ENCODE measurements around the gene EVC. TPM values are rescaled to one million over a fixed set of nuclear protein-coding genes. Genes with fewer than 3 reads are reported as not detected.
"Not testable (repeated sequence)": the region's sequence is repeated elsewhere in the genome, so short reads cannot be mapped to it uniquely, and the experiment has no call there.

EVC gene
- total and polyA plus RNA-seq, 3 experiments from 2014 or later = 0.02 to 2.3 (median 1.6) TPM

DNA sequence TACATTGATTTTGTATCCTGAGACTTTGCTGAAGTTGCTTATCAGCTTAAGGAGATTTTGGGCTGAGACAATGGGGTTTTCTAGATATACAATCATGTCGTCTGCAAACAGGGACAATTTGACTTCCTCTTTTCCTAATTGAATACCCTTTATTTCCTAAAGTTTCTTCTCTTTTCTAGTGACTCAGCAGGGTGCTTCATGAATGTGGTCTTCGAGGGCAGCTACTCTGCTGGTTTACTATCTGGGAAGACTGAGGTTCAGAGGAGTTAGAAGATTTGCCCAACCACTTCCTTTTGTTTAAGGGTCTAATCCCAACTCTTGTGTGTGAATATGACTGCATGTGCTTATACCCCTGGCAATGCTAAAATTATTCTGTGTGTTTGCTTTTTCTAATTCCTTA, 17.4 kb downstream of the EVC start:
- H3K27me3 ChIP-seq (ENCODE audit: insufficient read depth, low read length, poor library complexity, severe bottlenecking); H3K4me1 ChIP-seq (ENCODE audit: insufficient read depth, low read length); H3K9me3 Mint-ChIP-seq; H3K36me3 Mint-ChIP-seq; H3K4me1 Mint-ChIP-seq; H3K4me3 Mint-ChIP-seq; H3K36me3 ChIP-seq (ENCODE audit: insufficient read depth, low read length); H3K27ac ChIP-seq (ENCODE audit: low read depth, low read length); DNase-seq; POLR2A ChIA-PET; H3K27me3 Mint-ChIP-seq; CTCF ChIA-PET; H3K4me3 ChIP-seq (ENCODE audit: low read length); H3K27ac Mint-ChIP-seq; H3K9me3 ChIP-seq (ENCODE audit: low read length): not testable (repeated sequence)

GRCh38 chr4:5730436-5730835, 19.4 kb downstream of the EVC start:
- H3K4me1 ChIP-seq (ENCODE audit: insufficient read depth, low read length) = no peaks in the 10 kb centered on the region
- Mint-ChIP-seq H3K9me3 (peaks cover 0 to 5% (median 0%) of the 10 kb centered on the region in 5 donors), H3K4me3 (no peak overlapping the region), H3K4me1 (no peaks in the 10 kb centered on the region), H3K36me3 (no peaks in the 10 kb centered on the region), H3K27me3 (peaks cover 0 to 1% of the 10 kb centered on the region in 2 donors), H3K27ac (no peak overlapping the region)
- H3K27ac ChIP-seq (ENCODE audit: low read depth, low read length) = no peak overlapping the region
- CTCF ChIA-PET = no interaction called here
- POLR2A ChIA-PET = no interaction called here
- no peaks in the 10 kb centered on the region for H3K36me3 ChIP-seq (ENCODE audit: insufficient read depth, low read length)
- no peaks in the 10 kb centered on the region for H3K9me3 ChIP-seq (ENCODE audit: low read length)
- no peaks in the 10 kb centered on the region for H3K27me3 ChIP-seq (ENCODE audit: insufficient read depth, low read length, poor library complexity, severe bottlenecking)
- no peak for DNase-seq
- no peak overlapping the region for H3K4me3 ChIP-seq (ENCODE audit: low read length)

GRCh38 chr4:5730993-5731990, 20.3 kb downstream of the EVC start:
- Histone ChIP-seq H3K27ac (ENCODE audit: low read depth, low read length) (no peak overlapping the region), H3K4me1 (ENCODE audit: insufficient read depth, low read length) (no peaks in the 10 kb centered on the region), H3K27me3 (ENCODE audit: insufficient read depth, low read length, poor library complexity, severe bottlenecking) (no peaks in the 10 kb centered on the region), H3K4me3 (ENCODE audit: low read length) (no peak overlapping the region), H3K36me3 (ENCODE audit: insufficient read depth, low read length) (no peaks in the 10 kb centered on the region), H3K9me3 (ENCODE audit: low read length) (no peaks in the 10 kb centered on the region)
- Mint-ChIP-seq H3K27me3 (peaks cover 0 to 1% of the 10 kb centered on the region in 2 donors), H3K27ac (no peak overlapping the region), H3K4me3 (no peak overlapping the region), H3K9me3 (peaks cover 0 to 1% (median 0%) of the 10 kb centered on the region in 5 donors), H3K4me1 (no peaks in the 10 kb centered on the region), H3K36me3 (no peaks in the 10 kb centered on the region)
- CTCF ChIA-PET = no interaction called here
- POLR2A ChIA-PET = no interaction called here
- DNase-seq = no peak

- no peak overlapping the region for H3K27ac Mint-ChIP-seq
- peaks cover 0 to 1% (median 0%) of the 10 kb centered on the region in 5 donors for H3K9me3 Mint-ChIP-seq
- Histone ChIP-seq H3K4me3 (ENCODE audit: low read length) (no peak overlapping the region), H3K9me3 (ENCODE audit: low read length) (no peaks in the 10 kb centered on the region), H3K4me1 (ENCODE audit: insufficient read depth, low read length) (no peaks in the 10 kb centered on the region), H3K27ac (ENCODE audit: low read depth, low read length) (no peak overlapping the region), H3K36me3 (ENCODE audit: insufficient read depth, low read length) (no peaks in the 10 kb centered on the region), H3K27me3 (ENCODE audit: insufficient read depth, low read length, poor library complexity, severe bottlenecking) (no peaks in the 10 kb centered on the region)
- H3K4me3 Mint-ChIP-seq = no peak overlapping the region
- H3K4me1 Mint-ChIP-seq = no peaks in the 10 kb centered on the region
- no peak for DNase-seq
- ChIA-PET POLR2A (no interaction called here), CTCF (no interaction called here)
- H3K27me3 Mint-ChIP-seq = peaks cover 0 to 1% of the 10 kb centered on the region in 2 donors
- no peaks in the 10 kb centered on the region for H3K36me3 Mint-ChIP-seq
Measured at GRCh38 chr4:5732158-5732557, 21.2 kb downstream of the EVC start.

DNA sequence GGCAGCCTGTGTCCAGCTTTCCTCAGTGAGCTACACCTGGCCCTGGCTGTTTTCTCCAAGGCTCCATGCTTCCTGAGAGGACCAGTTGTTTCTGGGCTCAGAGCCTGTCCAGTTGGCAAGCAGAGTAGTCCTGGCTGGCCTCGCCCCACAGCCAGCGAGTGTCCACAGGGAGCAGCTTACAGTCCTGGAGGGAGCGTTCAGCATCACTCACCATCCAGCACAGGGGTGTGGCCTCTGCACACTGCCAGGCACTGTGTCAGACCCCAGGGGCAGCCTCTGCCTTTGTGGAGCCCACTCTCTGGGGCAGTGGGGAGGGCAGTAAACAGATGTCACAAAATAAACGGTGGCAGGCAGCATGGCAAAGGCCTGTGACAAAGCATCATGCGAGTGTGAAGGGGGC, 23.9 kb downstream of the EVC start:
- Histone ChIP-seq H3K4me3 (ENCODE audit: low read length) (no peak overlapping the region), H3K27me3 (ENCODE audit: insufficient read depth, low read length, poor library complexity, severe bottlenecking) (no peaks in the 10 kb centered on the region), H3K36me3 (ENCODE audit: insufficient read depth, low read length) (no peaks in the 10 kb centered on the region), H3K9me3 (ENCODE audit: low read length) (no peaks in the 10 kb centered on the region), H3K4me1 (ENCODE audit: insufficient read depth, low read length) (no peaks in the 10 kb centered on the region), H3K27ac (ENCODE audit: low read depth, low read length) (no peak overlapping the region)
- H3K36me3 Mint-ChIP-seq = no peaks in the 10 kb centered on the region
- CTCF ChIA-PET = no interaction called here
- peaks cover 0 to 1% (median 0%) of the 10 kb centered on the region in 5 donors for H3K9me3 Mint-ChIP-seq
- DNase-seq = no peak
- no peaks in the 10 kb centered on the region for H3K4me1 Mint-ChIP-seq
- H3K4me3 Mint-ChIP-seq = no peak overlapping the region
- H3K27ac Mint-ChIP-seq = no peak overlapping the region
- POLR2A ChIA-PET = no interaction called here
- H3K27me3 Mint-ChIP-seq = peaks cover 0 to 1% of the 10 kb centered on the region in 2 donors

DNA sequence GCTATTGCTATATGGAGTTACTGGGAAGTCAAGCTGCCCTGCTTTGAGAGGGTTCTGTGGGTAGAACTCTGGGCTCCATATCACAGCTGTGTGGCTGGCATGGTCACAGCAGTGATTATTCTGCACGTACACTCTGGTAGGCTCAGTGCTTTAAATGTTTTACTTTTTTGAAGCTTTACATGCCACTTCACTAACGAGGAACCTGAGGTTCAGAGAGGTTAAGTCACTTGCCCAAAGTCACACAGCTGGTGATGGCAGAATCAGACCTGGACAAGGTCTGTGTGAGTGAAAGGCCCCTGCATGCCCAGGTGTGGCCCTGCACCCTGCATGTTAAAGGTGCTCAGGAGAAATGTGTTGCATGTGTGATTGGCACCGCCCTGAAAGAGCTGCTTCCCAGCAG, 24.5 kb downstream of the EVC start:
- ChIA-PET POLR2A (no interaction called here), CTCF (no interaction called here)
- H3K27ac ChIP-seq (ENCODE audit: low read depth, low read length) = no peak overlapping the region
- no peaks in the 10 kb centered on the region for H3K36me3 ChIP-seq (ENCODE audit: insufficient read depth, low read length)
- no peak overlapping the region for H3K4me3 ChIP-seq (ENCODE audit: low read length)
- no peaks in the 10 kb centered on the region for H3K36me3 Mint-ChIP-seq
- no peak for DNase-seq
- no peaks in the 10 kb centered on the region for H3K9me3 Mint-ChIP-seq
- no peaks in the 10 kb centered on the region for H3K27me3 ChIP-seq (ENCODE audit: insufficient read depth, low read length, poor library complexity, severe bottlenecking)
- H3K27ac Mint-ChIP-seq = no peak overlapping the region
- no peaks in the 10 kb centered on the region for H3K4me1 Mint-ChIP-seq
- H3K4me1 ChIP-seq (ENCODE audit: insufficient read depth, low read length) = no peaks in the 10 kb centered on the region
- H3K4me3 Mint-ChIP-seq = no peak overlapping the region
- H3K27me3 Mint-ChIP-seq = peaks cover 0 to 1% of the 10 kb centered on the region in 2 donors
- H3K9me3 ChIP-seq (ENCODE audit: low read length) = no peaks in the 10 kb centered on the region

DNA sequence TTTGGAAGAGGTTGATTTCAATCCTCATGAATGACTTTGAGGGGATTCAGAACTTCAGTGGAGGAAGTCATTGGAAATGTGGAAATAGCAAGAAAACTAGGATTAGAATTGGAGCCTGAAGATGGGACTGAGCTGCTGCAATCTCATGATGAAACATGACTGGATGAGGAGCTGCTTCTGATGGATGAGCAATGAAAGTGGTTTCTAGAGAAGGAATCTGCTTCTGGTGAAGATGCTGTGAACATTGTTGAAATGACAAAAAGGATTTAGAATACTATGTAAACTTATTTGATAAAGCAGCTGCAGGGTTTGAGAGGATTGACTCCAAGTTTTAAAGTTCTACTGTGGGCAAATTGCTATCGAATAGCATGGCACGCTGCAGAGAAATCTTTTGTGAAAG, 27.1 kb downstream of the EVC start:
- H3K36me3 ChIP-seq (ENCODE audit: insufficient read depth, low read length) = no peaks in the 10 kb centered on the region
- CTCF ChIA-PET = no interaction called here
- no peaks in the 10 kb centered on the region for H3K9me3 ChIP-seq (ENCODE audit: low read length)
- no peaks in the 10 kb centered on the region for H3K27me3 ChIP-seq (ENCODE audit: insufficient read depth, low read length, poor library complexity, severe bottlenecking)
- H3K4me3 Mint-ChIP-seq = no peak overlapping the region
- H3K36me3 Mint-ChIP-seq = no peaks in the 10 kb centered on the region
- H3K4me3 ChIP-seq (ENCODE audit: low read length) = no peak overlapping the region
- H3K27me3 Mint-ChIP-seq = peaks cover 0 to 1% of the 10 kb centered on the region in 2 donors
- no peaks in the 10 kb centered on the region for H3K4me1 Mint-ChIP-seq
- no peak overlapping the region for H3K27ac Mint-ChIP-seq
- H3K27ac ChIP-seq (ENCODE audit: low read depth, low read length) = no peak overlapping the region
- no peak for DNase-seq
- no peaks in the 10 kb centered on the region for H3K9me3 Mint-ChIP-seq
- POLR2A ChIA-PET = no interaction called here
- no peaks in the 10 kb centered on the region for H3K4me1 ChIP-seq (ENCODE audit: insufficient read depth, low read length)

GRCh38 chr4:5742388-5742787, 31.4 kb downstream of the EVC start:
- CTCF ChIA-PET = no interaction called here

More at GRCh38 chr4:5742388-5742787, 31.4 kb downstream of the EVC start:
- Mint-ChIP-seq H3K9me3 (peaks cover 0 to 2% (median 0%) of the 10 kb centered on the region in 5 donors), H3K4me3 (no peak overlapping the region), H3K27me3 (peaks cover 0 to 3% of the 10 kb centered on the region in 2 donors), H3K4me1 (no peaks in the 10 kb centered on the region), H3K27ac (no peak overlapping the region), H3K36me3 (no peaks in the 10 kb centered on the region)
- Histone ChIP-seq H3K27ac (ENCODE audit: low read depth, low read length) (no peak overlapping the region), H3K4me1 (ENCODE audit: insufficient read depth, low read length) (no peaks in the 10 kb centered on the region), H3K27me3 (ENCODE audit: insufficient read depth, low read length, poor library complexity, severe bottlenecking) (no peaks in the 10 kb centered on the region), H3K36me3 (ENCODE audit: insufficient read depth, low read length) (no peaks in the 10 kb centered on the region), H3K4me3 (ENCODE audit: low read length) (no peak overlapping the region), H3K9me3 (ENCODE audit: low read length) (no peaks in the 10 kb centered on the region)
- DNase-seq = no peak
- POLR2A ChIA-PET = no interaction called here

Data from CD8-positive, alpha-beta memory T cell (primary cell).